Neural crest cell (in vitro differentiated cells): ENCODE measurements around the gene FOXF1. TPM values are rescaled to one million over a fixed set of nuclear protein-coding genes. Genes with fewer than 3 reads are reported as not detected.
A peak's percentile ranks its signal among the peaks of the same experiment; 100 is the strongest.

Experiments
- DNase-seq: peaks from one replicate; pipeline ENCODE4 v3.0.0; 2021; ENCODE audit warnings: low read depth, mixed read lengths, low spot score
- H3K27ac Mint-ChIP-seq: one replicate; pipeline ENCODE4 v1.8.0; 2021; ENCODE audit warnings: mild to moderate bottlenecking, mixed read lengths; ENCODE audit not compliant: unreplicated experiment
- H3K27me3 Mint-ChIP-seq: 2 replicates; pipeline ENCODE4 v1.8.0; 2021; ENCODE audit warnings: low read depth, mild to moderate bottlenecking, mixed read lengths
- H3K36me3 Mint-ChIP-seq: 2 replicates; pipeline ENCODE4 v1.8.0; 2021; ENCODE audit warnings: low read depth, mild to moderate bottlenecking, mixed read lengths
- H3K4me1 Mint-ChIP-seq: 2 replicates; pipeline ENCODE4 v1.8.0; 2021; ENCODE audit warnings: mixed read lengths
- H3K4me3 Mint-ChIP-seq: one replicate; pipeline ENCODE4 v1.8.0; 2021; ENCODE audit warnings: mild to moderate bottlenecking, mixed read lengths
- H3K9me3 Mint-ChIP-seq: 2 replicates; pipeline ENCODE4 v1.8.0; 2021; ENCODE audit warnings: mixed read lengths
- CTCF ChIP-seq: fragments of 200-600 bp; sonication (generic); conservative IDR thresholded peaks from 2 replicates; pipeline ENCODE4 v1.5.0; 2021; ENCODE audit warnings: antibody characterized with exemption, mild to moderate bottlenecking
- total RNA-seq: library from RNA; stranded (reverse); gene quantifications from 2 replicates; pipeline ENCODE4 v1.2.1, GENCODE V29; 2021

The FOXF1 gene
- total RNA-seq, 1 donor from 2014 or later: not detected

- Mint-ChIP-seq H3K4me1 (peaks cover 17% of the 10 kb centered on the region), H3K27ac (no peak overlapping the region), H3K27me3 (peaks cover 91% of the 10 kb centered on the region), H3K36me3 (peaks cover 2% of the 10 kb centered on the region), H3K4me3 (peak overlapping the region; percentile 54), H3K9me3 (no peaks in the 10 kb centered on the region)
- no peak for DNase-seq
- no peak for TF ChIP-seq CTCF
Observed at GRCh38 chr16:86508947-86509758, 1.2 kb upstream of the FOXF1 start.

- no peak for TF ChIP-seq CTCF
- H3K9me3 Mint-ChIP-seq: no peaks in the 10 kb centered on the region
- peaks cover 2% of the 10 kb centered on the region for H3K36me3 Mint-ChIP-seq
- peaks cover 17% of the 10 kb centered on the region for H3K4me1 Mint-ChIP-seq
- DNase-seq: no peak
- H3K4me3 Mint-ChIP-seq: no peak overlapping the region
- no peak overlapping the region for H3K27ac Mint-ChIP-seq
- peaks cover 91% of the 10 kb centered on the region for H3K27me3 Mint-ChIP-seq
Observed at GRCh38 chr16:86509759-86510464, 415 bp upstream of the FOXF1 start.

- H3K4me1 Mint-ChIP-seq: peaks cover 12% of the 10 kb centered on the region
- peaks cover 2% of the 10 kb centered on the region for H3K36me3 Mint-ChIP-seq
- no peak for TF ChIP-seq CTCF
- peaks cover 92% of the 10 kb centered on the region for H3K27me3 Mint-ChIP-seq
- no peaks in the 10 kb centered on the region for H3K9me3 Mint-ChIP-seq
- no peak overlapping the region for H3K4me3 Mint-ChIP-seq
- no peak for DNase-seq
- H3K27ac Mint-ChIP-seq: no peak overlapping the region
Observed at GRCh38 chr16:86511317-86512161, 1.2 kb downstream of the FOXF1 start.

- TF ChIP-seq CTCF: no peak
- H3K4me1 Mint-ChIP-seq: peaks cover 12% of the 10 kb centered on the region
- peaks cover 92% of the 10 kb centered on the region for H3K27me3 Mint-ChIP-seq
- no peak for DNase-seq
- no peak overlapping the region for H3K4me3 Mint-ChIP-seq
- H3K9me3 Mint-ChIP-seq: no peaks in the 10 kb centered on the region
- H3K27ac Mint-ChIP-seq: no peak overlapping the region
- peaks cover 2% of the 10 kb centered on the region for H3K36me3 Mint-ChIP-seq
Observed at GRCh38 chr16:86512301-86512859, 2.1 kb downstream of the FOXF1 start.

- no peak for DNase-seq
- no peak overlapping the region for H3K27ac Mint-ChIP-seq
- no peak overlapping the region for H3K4me3 Mint-ChIP-seq
- H3K27me3 Mint-ChIP-seq: peaks cover 92% of the 10 kb centered on the region
- peaks cover 2% of the 10 kb centered on the region for H3K36me3 Mint-ChIP-seq
- TF ChIP-seq CTCF: no peak
- no peaks in the 10 kb centered on the region for H3K9me3 Mint-ChIP-seq
- peaks cover 6% of the 10 kb centered on the region for H3K4me1 Mint-ChIP-seq
Observed at GRCh38 chr16:86512860-86513470, 2.6 kb downstream of the FOXF1 start.
